HL-60 (cell line): ENCODE measurements around the gene MPP4.

Source experiments
- DNase-seq, 2 experiments: peaks; one replicate each; pipeline ENCODE4 v3.0.0-alpha.2; 2010 to 2020; ENCODE audit warnings: low read depth in 1 of 2, low spot score in 1 of 2
- H3K27ac ChIP-seq: fragments of 250-450 bp; sonication (Bioruptor Pico); replicated peaks from 2 replicates; pipeline ENCODE4 v1.5.1; 2020; ENCODE audit warnings: mild to moderate bottlenecking, moderate library complexity
- H3K27me3 ChIP-seq: fragments of 250-450 bp; sonication (Bioruptor Pico); 2 replicates; pipeline ENCODE4 v1.5.1; 2021; ENCODE audit warnings: mild to moderate bottlenecking, moderate library complexity; ENCODE audit not compliant: insufficient read depth, poor library complexity, severe bottlenecking
- H3K4me3 ChIP-seq: replicated peaks from 2 replicates; pipeline ENCODE4 v1.5.1; 2011; ENCODE audit warnings: mild to moderate bottlenecking, control low read depth, low read length; ENCODE audit not compliant: insufficient read depth
- CTCF ChIP-seq: IDR thresholded peaks from one replicate; pipeline ENCODE4 v1.5.1; 2011; ENCODE audit warnings: low read length, control low read depth, inconsistent platforms; ENCODE audit not compliant: insufficient read depth
- GABPA ChIP-seq: IDR thresholded peaks from 2 replicates; pipeline ENCODE4 v1.6.1; 2012; ENCODE audit warnings: low read depth
- POLR2AphosphoS5 ChIP-seq: IDR thresholded peaks from 2 replicates; pipeline ENCODE4 v1.6.1; 2012; ENCODE audit warnings: low read depth
- REST ChIP-seq: IDR thresholded peaks from 2 replicates; pipeline ENCODE4 v1.6.1; 2012; ENCODE audit warnings: low read depth; ENCODE audit not compliant: insufficient replicate concordance
- SPI1 ChIP-seq: IDR thresholded peaks from 2 replicates; pipeline ENCODE4 v1.6.1; 2012; ENCODE audit warnings: low read depth, mild to moderate bottlenecking, borderline replicate concordance
- long read RNA-seq: library from polyadenylated mRNA; unstranded; transcript quantifications from one replicate; pipeline ENCODE4 v2.0.0, GENCODE V29; 2020

MPP4 gene
- long read RNA-seq = 0 reads

- H3K27ac ChIP-seq = no peak within 1 kb of the TSS
- H3K27me3 ChIP-seq = no peaks in the 10 kb centered on the region
- no peak within 1 kb of the TSS for H3K4me3 ChIP-seq
- no peak for DNase-seq
- TF ChIP-seq CTCF (no peak), SPI1 (no peak), GABPA (no peak), REST (no peak), POLR2AphosphoS5 (no peak)
These were observed at the start of gene MPP4 for GRCh38 chr2:201698588-201699226. MPP4 (minus strand) TSS chr2:201698644; CDS start chr2:201693954, 4,690 bp downstream.

- Histone ChIP-seq H3K27me3 (no peaks in the 10 kb centered on the region), H3K27ac (no peak overlapping the region), H3K4me3 (no peak overlapping the region)
- no peak for DNase-seq
- no peak for TF ChIP-seq SPI1
- no peak for TF ChIP-seq POLR2AphosphoS5
- no peak for TF ChIP-seq CTCF
- TF ChIP-seq GABPA = no peak
- TF ChIP-seq REST = no peak
These were observed 48.1 kb upstream of the MPP4 start for GRCh38 chr2:201746551-201746950.

GRCh38 chr2:201735486-201735885 lies 37.0 kb upstream of the MPP4 start:
- no peaks in the 10 kb centered on the region for H3K27me3 ChIP-seq
- no peak overlapping the region for H3K4me3 ChIP-seq
- DNase-seq = no peak
- no peak overlapping the region for H3K27ac ChIP-seq
- TF ChIP-seq CTCF (no peak), SPI1 (no peak), REST (no peak), POLR2AphosphoS5 (no peak), GABPA (no peak)
